GM12892 (cell line): ENCODE results near the gene SLC39A11.

Experiments used
- POLR2A ChIP-seq: IDR thresholded peaks from 2 replicates; pipeline ENCODE4 v1.6.1; 2011; ENCODE audit warnings: low read depth, low read length, control low read depth
- POLR2AphosphoS5 ChIP-seq: IDR thresholded peaks from 2 replicates; pipeline ENCODE4 v1.6.1; 2011; ENCODE audit warnings: low read depth, low read length, control low read depth
- TAF1 ChIP-seq: IDR thresholded peaks from 2 replicates; pipeline ENCODE4 v1.6.1; 2011; ENCODE audit warnings: low read depth, mild to moderate bottlenecking, control low read depth, low read length, borderline replicate concordance

- TF ChIP-seq POLR2AphosphoS5, result no peak
- TF ChIP-seq POLR2A, result no peak
- TF ChIP-seq TAF1, result no peak
Observed at GRCh38 chr17:73093286-73093685, 798 bp upstream of the SLC39A11 start.
